Measurements from ENCODE around the gene HES6.

GRCh38 chr2:238220892-238221521, 18.8 kb downstream of the HES6 start:
- TF ChIP-seq CTCF (IDR thresholded peaks at IDR 0.05), result no peak
- no peak for TF ChIP-seq EP300 (IDR thresholded peaks at IDR 0.05)

Data from gastroesophageal sphincter (tissue), 3 donors.